Mesenchymal stem cell (in vitro differentiated cells and primary cell): ENCODE data around the gene GABRD.

Source experiments
- DNase-seq: peaks from one replicate; pipeline ENCODE4 v3.0.0-alpha.2; 2013
- H2AFZ ChIP-seq: one replicate; pipeline ENCODE4 v1.6.1; 2013; ENCODE audit warnings: low read depth, mild to moderate bottlenecking, control low read depth, inconsistent platforms, low read length, moderate library complexity
- H2AK5ac ChIP-seq: 2 replicates; pipeline ENCODE4 v1.6.1; 2013; ENCODE audit warnings: low read length, moderate library complexity, mild to moderate bottlenecking, inconsistent platforms; ENCODE audit not compliant: severe bottlenecking
- H2BK120ac ChIP-seq: one replicate; pipeline ENCODE4 v1.6.1; 2013; ENCODE audit warnings: low read depth, mild to moderate bottlenecking, inconsistent platforms, low read length, moderate library complexity
- H2BK12ac ChIP-seq, 2 experiments: one replicate each; pipeline ENCODE4 v1.6.1; 2013; ENCODE audit warnings: inconsistent platforms in 2 of 2, low read length in 2 of 2, mild to moderate bottlenecking in 2 of 2, moderate library complexity in 2 of 2, control low read depth in 1 of 2
- H2BK15ac ChIP-seq: one replicate; pipeline ENCODE4 v1.6.1; 2013; ENCODE audit warnings: mild to moderate bottlenecking, low read depth, inconsistent platforms; ENCODE audit not compliant: poor library complexity, severe bottlenecking
- H2BK5ac ChIP-seq: 2 replicates; pipeline ENCODE4 v1.6.1; 2013; ENCODE audit warnings: low read depth, mild to moderate bottlenecking, low read length, control low read depth, inconsistent platforms; ENCODE audit not compliant: poor library complexity, severe bottlenecking
- H3K14ac ChIP-seq, 2 experiments: one replicate each; pipeline ENCODE4 v1.6.1; 2013; ENCODE audit warnings: inconsistent platforms in 2 of 2, low read length in 2 of 2, control low read depth in 1 of 2, mild to moderate bottlenecking in 1 of 2, moderate library complexity in 1 of 2
- H3K18ac ChIP-seq, 2 experiments: one replicate each; pipeline ENCODE4 v1.6.1; 2013; ENCODE audit warnings: inconsistent platforms in 2 of 2, low read length in 2 of 2, control low read depth in 1 of 2, low read depth in 1 of 2, mild to moderate bottlenecking in 1 of 2
- H3K23ac ChIP-seq, 2 experiments: one replicate each; pipeline ENCODE4 v1.6.1; 2013; ENCODE audit warnings: inconsistent platforms in 2 of 2, low read length in 2 of 2, mild to moderate bottlenecking in 2 of 2, moderate library complexity in 2 of 2, control low read depth in 1 of 2
- H3K27ac ChIP-seq: 2 replicates; pipeline ENCODE4 v1.5.1; 2013; ENCODE audit warnings: mild to moderate bottlenecking, moderate library complexity, low read length, control low read depth, inconsistent platforms; ENCODE audit not compliant: poor library complexity, severe bottlenecking
- H3K27me3 ChIP-seq, 2 experiments: 2 replicates each; pipeline versions ENCODE4 v1.6.1 to v1.7.0; 2013; ENCODE audit warnings: low read length in 2 of 2, mild to moderate bottlenecking in 2 of 2, moderate library complexity in 2 of 2, control low read depth in 1 of 2, inconsistent platforms in 1 of 2; ENCODE audit not compliant: control insufficient read depth in 1 of 2, insufficient read depth in 1 of 2
- H3K36me3 ChIP-seq, 2 experiments: 2 replicates each; pipeline versions ENCODE4 v1.6.1 to v1.7.0; 2013; ENCODE audit warnings: low read length in 2 of 2, control low read depth in 1 of 2, inconsistent platforms in 1 of 2, low read depth in 1 of 2, mild to moderate bottlenecking in 1 of 2; ENCODE audit not compliant: insufficient read depth in 2 of 2, control insufficient read depth in 1 of 2
- H3K4ac ChIP-seq, 2 experiments: one replicate each; pipeline ENCODE4 v1.6.1; 2013; ENCODE audit warnings: inconsistent platforms in 2 of 2, low read length in 2 of 2, mild to moderate bottlenecking in 2 of 2, moderate library complexity in 2 of 2, control low read depth in 1 of 2, low read depth in 1 of 2
- H3K4me1 ChIP-seq: 2 replicates; pipeline ENCODE4 v1.6.1; 2013; ENCODE audit warnings: low read depth, low read length, control low read depth; ENCODE audit not compliant: control insufficient read depth, insufficient read depth
- H3K4me2 ChIP-seq: 2 replicates; pipeline ENCODE4 v1.6.1; 2013; ENCODE audit warnings: low read length, mild to moderate bottlenecking, inconsistent platforms; ENCODE audit not compliant: poor library complexity, severe bottlenecking
- H3K4me3 ChIP-seq, 2 experiments: 2 replicates each; pipeline versions ENCODE4 v1.5.1 to v1.7.0; 2013; ENCODE audit warnings: low read length in 2 of 2, mild to moderate bottlenecking in 2 of 2, control low read depth in 1 of 2, low read depth in 1 of 2; ENCODE audit not compliant: insufficient read depth in 1 of 2
- H3K79me1 ChIP-seq: replicated peaks from 2 replicates; pipeline ENCODE4 v1.6.1; 2013; ENCODE audit warnings: mild to moderate bottlenecking, control low read depth, low read length, inconsistent platforms; ENCODE audit not compliant: poor library complexity, severe bottlenecking
- H3K9ac ChIP-seq: 2 replicates; pipeline ENCODE4 v1.7.0; 2013; ENCODE audit warnings: mild to moderate bottlenecking, low read length, moderate library complexity
- H3K9me3 ChIP-seq: 2 replicates; pipeline ENCODE4 v1.7.0; 2013; ENCODE audit warnings: mild to moderate bottlenecking, low read length; ENCODE audit not compliant: control insufficient read depth
- H4K8ac ChIP-seq: one replicate; pipeline ENCODE4 v1.6.1; 2013; ENCODE audit warnings: inconsistent platforms, mild to moderate bottlenecking, low read length, moderate library complexity
- H4K91ac ChIP-seq: one replicate; pipeline ENCODE4 v1.6.1; 2013; ENCODE audit warnings: mild to moderate bottlenecking, low read length, inconsistent platforms
- WGBS: methylation state at CpG from one replicate; pipeline ENCODE4 v1.1.7; 2013; ENCODE audit warnings: mixed read lengths; 5-methylcytosine and 5-hydroxymethylcytosine counted together

The GABRD gene

DNA sequence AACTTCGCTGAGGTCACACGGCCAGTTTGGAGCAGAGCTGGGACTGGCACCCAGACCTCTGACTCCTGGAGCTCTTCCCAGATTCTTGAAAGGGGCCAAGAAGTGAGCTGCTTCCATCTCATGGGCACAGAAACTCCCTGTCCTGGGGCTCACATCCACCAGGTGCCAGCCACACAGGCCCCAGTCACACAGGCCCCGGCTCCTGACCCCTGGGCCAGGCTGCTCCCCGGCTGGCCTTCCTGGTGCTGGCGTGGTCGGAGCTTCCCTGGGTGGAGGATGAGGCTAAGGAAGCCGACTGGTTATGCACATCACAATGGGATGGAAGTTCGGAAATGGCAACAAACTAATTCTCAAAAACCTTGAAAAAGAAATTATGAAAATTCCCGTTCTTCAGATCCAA lies 3.0 kb upstream of the GABRD start:
- peaks cover 3% of the 10 kb centered on the region for H3K4me1 ChIP-seq
- H3K23ac ChIP-seq, result no peak overlapping the region
- H3K36me3 ChIP-seq, result no peaks in the 10 kb centered on the region
- no peak overlapping the region for H3K14ac ChIP-seq
- H3K9me3 ChIP-seq, result no peaks in the 10 kb centered on the region
- H3K4me2 ChIP-seq, result no peak overlapping the region
- no peak overlapping the region for H2AFZ ChIP-seq
- H3K27ac ChIP-seq, result no peak overlapping the region
- no peak overlapping the region for H4K91ac ChIP-seq
- no peak overlapping the region for H2AK5ac ChIP-seq
- H3K9ac ChIP-seq, result no peak overlapping the region
- H3K18ac ChIP-seq, result no peak overlapping the region
- H3K4ac ChIP-seq, result no peak overlapping the region
- no peak for DNase-seq
- no peaks in the 10 kb centered on the region for H3K79me1 ChIP-seq
- peaks cover 68 to 82% of the 10 kb centered on the region in 2 experiments for H3K27me3 ChIP-seq
- H4K8ac ChIP-seq, result no peak overlapping the region
- no peak overlapping the region for H3K4me3 ChIP-seq
- H2BK120ac ChIP-seq, result no peak overlapping the region
- no peak overlapping the region for H2BK12ac ChIP-seq
- no peak overlapping the region for H2BK15ac ChIP-seq
- no peak overlapping the region for H2BK5ac ChIP-seq
- 87% methylated on average over 8 of the region's 9 CpGs for WGBS

DNA sequence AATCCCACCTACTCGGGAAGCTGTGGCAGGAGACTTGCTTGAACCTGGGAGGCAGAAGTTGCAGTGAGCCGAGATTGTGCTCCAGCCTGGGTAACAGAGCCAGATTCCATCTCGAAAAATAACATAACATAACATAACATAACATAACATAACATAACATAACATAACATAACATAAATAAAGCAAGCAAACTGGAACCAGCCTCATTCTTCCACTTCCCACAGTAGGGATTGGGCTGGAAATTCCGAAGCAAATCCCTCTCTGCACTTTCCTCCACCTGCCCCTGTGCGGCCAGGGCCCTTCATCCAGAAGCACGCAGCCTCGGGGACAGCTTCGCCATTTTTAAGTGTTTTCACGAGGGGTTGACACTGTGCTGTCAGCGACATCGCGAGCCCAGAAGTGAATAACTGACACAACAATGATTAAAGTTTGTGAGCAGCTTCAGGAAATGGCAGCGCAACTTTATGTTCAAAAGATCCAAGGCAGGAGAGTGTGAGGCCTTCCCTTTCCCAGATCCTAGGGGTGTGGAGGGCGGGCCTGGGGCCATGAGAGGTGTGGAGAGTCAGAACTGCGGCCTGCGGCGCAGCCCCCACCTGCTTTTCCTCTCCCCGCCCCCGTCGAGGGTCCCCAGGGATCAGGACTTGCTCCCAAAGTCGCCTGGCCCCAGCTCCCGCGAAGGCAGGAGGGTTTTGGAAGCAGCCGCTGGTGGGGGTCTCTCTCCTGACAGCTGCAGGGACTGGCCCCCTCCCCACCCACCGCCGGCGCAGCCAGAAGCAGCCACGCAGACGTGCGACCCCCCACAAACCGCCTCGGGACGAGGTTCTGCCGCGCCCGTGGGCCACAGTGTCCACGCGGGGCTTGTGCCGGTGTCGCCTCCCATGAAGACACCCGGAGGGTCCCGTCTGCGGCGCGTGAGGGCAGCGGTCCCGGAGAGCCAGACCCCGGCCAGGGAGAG lies 651 bp upstream of the GABRD start:
- Histone ChIP-seq H3K9ac (no peak overlapping the region), H2BK120ac (no peak overlapping the region), H3K9me3 (no peaks in the 10 kb centered on the region), H3K4me2 (no peak overlapping the region), H3K27ac (no peak overlapping the region), H3K27me3 (peaks cover 85 to 92% of the 10 kb centered on the region in 2 experiments), H4K8ac (no peak overlapping the region), H3K23ac (peak overlapping the region in 1 of 2 experiments; percentile 43), H3K4me3 (no peak overlapping the region), H3K79me1 (no peaks in the 10 kb centered on the region), H2BK12ac (no peak overlapping the region), H2BK5ac (no peak overlapping the region), H3K36me3 (no peaks in the 10 kb centered on the region), H2AFZ (no peak overlapping the region), H3K4me1 (peaks cover 3% of the 10 kb centered on the region), H3K14ac (no peak overlapping the region), H2AK5ac (no peak overlapping the region), H3K18ac (no peak overlapping the region), H3K4ac (no peak overlapping the region), H2BK15ac (no peak overlapping the region), H4K91ac (no peak overlapping the region)
- WGBS, result 47% methylated on average over 17 of the region's 48 CpGs
- no peak for DNase-seq

DNA sequence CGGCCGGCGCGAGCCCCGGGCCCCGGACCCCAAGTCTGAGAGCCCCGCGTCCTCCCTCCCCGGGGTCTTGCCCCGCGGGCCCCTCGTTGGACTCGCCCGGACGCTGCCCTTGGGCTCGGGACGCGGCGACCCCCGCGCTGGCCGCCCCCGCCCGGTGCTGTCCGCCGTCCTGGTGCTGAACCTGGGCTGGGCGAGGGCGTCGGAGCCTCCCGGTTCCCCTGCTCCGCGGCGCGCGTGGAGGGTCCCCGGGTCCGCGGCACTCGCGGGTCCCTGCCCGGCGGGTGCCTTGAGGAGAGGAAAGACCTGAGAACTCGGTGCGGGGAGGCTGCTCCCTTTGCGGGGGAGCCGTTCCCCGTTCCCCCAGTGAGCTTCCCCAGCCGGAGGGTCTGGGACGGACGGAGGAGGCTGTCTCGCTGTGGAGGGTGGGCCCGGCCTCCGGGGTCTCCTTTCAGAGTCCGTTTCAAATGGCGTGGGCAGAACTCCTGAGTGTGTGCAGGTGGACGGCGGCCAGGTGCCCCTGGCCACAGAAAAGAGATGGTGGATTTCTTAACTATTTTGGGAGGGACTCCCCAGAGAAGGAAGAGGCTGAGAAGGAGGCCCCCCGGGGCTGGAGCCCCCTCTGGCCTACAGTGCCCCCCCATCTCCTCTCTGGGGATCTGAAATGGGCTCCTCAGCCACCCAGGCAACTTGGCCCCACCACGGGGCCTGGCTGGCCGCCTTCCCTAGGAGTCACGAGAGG lies 595 bp downstream of the GABRD start:
- no peak overlapping the region for H3K4ac ChIP-seq
- H3K4me3 ChIP-seq, result no peak overlapping the region
- peaks cover 3% of the 10 kb centered on the region for H3K4me1 ChIP-seq
- H3K27me3 ChIP-seq, result peaks cover 86 to 92% of the 10 kb centered on the region in 2 experiments
- H2AK5ac ChIP-seq, result no peak overlapping the region
- no peak overlapping the region for H2BK12ac ChIP-seq
- H2BK120ac ChIP-seq, result no peak overlapping the region
- no peak overlapping the region for H3K14ac ChIP-seq
- no peak overlapping the region for H3K18ac ChIP-seq
- H4K8ac ChIP-seq, result no peak overlapping the region
- no peaks in the 10 kb centered on the region for H3K9me3 ChIP-seq
- 20% methylated on average over 59 of the region's 61 CpGs for WGBS
- H3K9ac ChIP-seq, result no peak overlapping the region
- H3K4me2 ChIP-seq, result peak overlapping the region; percentile 54
- H2AFZ ChIP-seq, result no peak overlapping the region
- no peak for DNase-seq
- no peak overlapping the region for H3K23ac ChIP-seq
- H2BK5ac ChIP-seq, result no peak overlapping the region
- H3K79me1 ChIP-seq, result no peaks in the 10 kb centered on the region
- no peak overlapping the region for H4K91ac ChIP-seq
- no peak overlapping the region for H2BK15ac ChIP-seq
- H3K36me3 ChIP-seq, result no peaks in the 10 kb centered on the region
- no peak overlapping the region for H3K27ac ChIP-seq

DNA sequence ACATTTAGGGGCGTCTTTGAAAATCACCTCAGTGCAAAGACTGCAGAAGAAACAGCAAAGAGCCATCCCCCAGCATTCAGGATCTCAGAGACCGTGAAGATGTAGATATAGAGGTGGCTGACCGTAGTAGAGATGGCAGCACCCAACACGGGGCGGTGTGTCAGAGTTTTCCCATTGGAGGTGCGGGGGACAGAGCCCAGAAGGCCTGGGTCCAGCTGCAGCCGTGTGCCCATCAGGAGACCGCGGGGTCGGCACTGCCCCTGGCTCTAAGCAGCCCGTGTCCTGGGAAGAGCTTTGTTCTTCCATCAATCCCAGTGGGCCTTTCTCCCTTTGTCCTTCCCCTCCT lies 1.1 kb downstream of the GABRD start:
- H3K23ac ChIP-seq, result no peak overlapping the region
- no peaks in the 10 kb centered on the region for H3K79me1 ChIP-seq
- H3K4me3 ChIP-seq, result no peak overlapping the region
- H3K27ac ChIP-seq, result no peak overlapping the region
- H3K27me3 ChIP-seq, result peaks cover 81 to 92% of the 10 kb centered on the region in 2 experiments
- H3K36me3 ChIP-seq, result no peaks in the 10 kb centered on the region
- 94% methylated on average over 11 of the region's 11 CpGs for WGBS
- H3K18ac ChIP-seq, result no peak overlapping the region
- peaks cover 3% of the 10 kb centered on the region for H3K4me1 ChIP-seq
- H2BK12ac ChIP-seq, result no peak overlapping the region
- no peak overlapping the region for H3K4ac ChIP-seq
- H2BK120ac ChIP-seq, result no peak overlapping the region
- H3K9ac ChIP-seq, result no peak overlapping the region
- no peak overlapping the region for H4K91ac ChIP-seq
- no peak overlapping the region for H2BK15ac ChIP-seq
- H4K8ac ChIP-seq, result no peak overlapping the region
- H2BK5ac ChIP-seq, result no peak overlapping the region
- H2AK5ac ChIP-seq, result no peak overlapping the region
- no peak overlapping the region for H3K14ac ChIP-seq
- no peak overlapping the region for H3K4me2 ChIP-seq
- no peak for DNase-seq
- no peaks in the 10 kb centered on the region for H3K9me3 ChIP-seq
- no peak overlapping the region for H2AFZ ChIP-seq
